Stimulated activated CD4-positive, alpha-beta T cell treated with anti-CD3 and anti-CD28 coated beads, Interleukin-15, amount 100 ng/mL, for 24 hours (primary cell): ENCODE data around the gene WNT2B.
"Not testable (repeated sequence)": the region's sequence is repeated elsewhere in the genome, so short reads cannot be mapped to it uniquely, and the experiment has no call there.

Experiments used
- DNase-seq: peaks from one replicate; pipeline ENCODE4 v3.0.0-alpha.2; 2020

Gene WNT2B

DNA sequence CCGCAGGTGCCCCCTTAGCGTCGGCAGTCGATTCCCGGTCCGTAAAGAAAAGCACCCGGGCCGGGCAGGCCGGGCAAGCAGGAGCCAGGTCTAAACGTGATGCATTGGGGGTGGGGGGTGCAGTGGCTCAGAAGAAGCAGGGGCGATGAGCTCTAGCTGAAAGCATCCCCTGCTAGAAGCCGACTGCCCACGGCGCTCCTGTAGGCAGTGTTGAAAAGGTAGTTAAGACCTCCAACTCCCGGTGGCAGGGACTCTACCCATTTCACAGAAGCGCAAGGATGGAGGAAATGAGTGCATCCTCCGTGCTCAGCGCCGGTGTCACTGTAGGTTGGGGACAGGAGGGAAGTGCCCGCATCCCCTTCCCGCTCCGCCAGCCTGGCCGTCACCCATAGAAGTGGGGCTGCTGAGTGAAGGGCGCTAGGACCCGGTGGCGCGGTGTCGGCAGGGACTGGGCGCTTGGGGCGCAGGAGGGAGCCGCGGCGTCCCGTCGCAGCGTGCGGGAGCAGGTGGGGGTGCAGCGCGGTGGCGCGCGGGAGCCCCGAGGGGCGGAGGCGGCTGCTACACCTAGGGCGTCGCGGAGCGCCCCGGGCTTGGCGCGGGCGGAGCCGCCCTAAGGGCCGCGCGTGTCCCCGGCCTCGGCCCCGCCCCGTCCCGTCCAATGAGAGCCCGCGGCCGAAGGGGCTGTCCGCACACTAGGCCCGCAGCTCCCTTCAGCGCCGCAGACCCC, at the start of gene WNT2B:
TSS of gene WNT2B (plus strand) at position 688 of the 727 bp plus-strand sequence. CDS start 298 bp downstream, outside the sequence.
- peak; percentile 68 for DNase-seq

DNA sequence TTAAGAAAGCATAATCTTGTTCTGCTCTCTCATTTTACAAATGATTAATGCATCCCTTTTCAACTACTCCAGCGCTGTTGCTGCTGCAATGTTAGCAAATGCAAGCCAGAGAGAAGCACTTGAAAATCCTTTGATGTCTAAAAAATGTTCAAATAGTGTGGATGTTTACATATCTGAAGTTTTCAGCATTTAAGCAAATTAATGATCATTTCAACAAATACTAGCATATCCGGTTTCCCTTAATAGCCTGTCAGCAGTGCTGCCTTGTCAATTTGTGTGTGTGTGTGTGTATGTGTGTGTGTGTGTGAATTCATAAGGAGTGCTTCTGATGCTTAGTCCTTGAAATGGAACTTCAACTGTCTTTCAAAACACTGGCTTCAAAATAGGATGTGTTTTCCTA, 48.1 kb upstream of the WNT2B start:
- DNase-seq, result no peak

DNA sequence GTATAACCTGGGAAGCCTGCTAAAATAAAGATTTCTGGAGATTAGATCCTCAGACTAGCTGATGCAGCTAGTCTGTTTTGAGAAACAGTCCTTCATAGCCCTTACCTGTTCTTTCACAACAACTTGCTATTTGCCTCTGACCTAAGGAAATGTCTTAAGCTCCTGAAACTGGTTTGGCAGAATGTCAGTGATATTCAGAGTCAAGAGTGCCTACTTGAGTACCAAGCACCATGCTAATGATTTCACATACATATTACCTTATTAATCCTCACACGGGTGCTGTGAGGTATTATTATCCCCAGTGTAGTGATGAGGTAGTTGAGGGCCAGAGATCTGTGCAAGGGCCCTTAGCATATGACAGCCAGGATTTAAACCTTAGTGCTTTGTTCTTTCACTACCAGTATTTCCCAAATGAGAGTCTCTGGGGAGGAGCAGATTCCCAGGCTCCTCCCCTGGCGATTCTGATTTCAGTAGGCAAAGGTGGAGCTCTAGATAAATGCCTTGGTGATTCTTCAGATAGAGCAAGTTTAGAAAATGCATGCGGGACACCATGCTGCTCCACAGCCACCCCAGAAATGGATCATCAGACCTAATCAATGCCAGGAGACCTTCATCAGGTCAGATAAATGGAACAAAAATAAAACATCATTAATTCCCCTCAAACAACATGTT, 47.4 kb upstream of the WNT2B start:
- DNase-seq, result no peak

DNA sequence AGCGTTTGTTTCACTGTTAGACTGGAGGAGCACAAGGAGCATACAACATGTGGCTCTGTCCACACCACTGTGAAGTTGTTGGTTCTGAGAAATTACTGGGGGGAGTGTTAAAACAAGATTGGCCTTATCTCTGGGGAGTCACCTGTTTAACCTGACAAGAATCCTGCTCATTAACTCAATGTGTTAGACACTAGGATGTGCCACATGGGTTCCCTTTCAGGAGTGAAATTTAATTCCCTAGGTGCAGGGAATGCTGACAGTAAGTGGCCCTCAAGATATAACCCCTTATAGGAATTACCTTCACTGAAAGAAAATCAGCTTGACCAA, 45.8 kb upstream of the WNT2B start:
- DNase-seq, result no peak

DNA sequence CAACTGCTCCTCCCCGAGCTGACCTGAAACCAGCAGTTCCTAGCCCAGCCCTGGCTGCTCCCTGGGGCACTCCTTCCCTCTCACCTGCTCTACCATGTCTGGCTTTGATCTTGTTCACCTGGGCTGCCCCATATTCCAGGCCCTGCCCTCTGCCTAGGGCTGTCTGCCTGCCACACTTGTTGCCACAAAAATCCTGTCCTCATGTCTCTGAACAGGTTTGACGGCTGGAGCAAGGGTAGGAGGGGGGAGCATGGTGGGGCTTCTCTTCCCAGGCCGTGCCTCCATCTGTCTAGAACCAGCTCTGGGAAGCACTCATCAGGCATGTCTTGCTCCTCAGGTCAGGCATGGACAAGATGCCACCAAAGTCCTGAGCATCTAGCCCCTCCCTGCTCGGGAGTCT, 44.3 kb upstream of the WNT2B start:
- DNase-seq, result no peak

DNA sequence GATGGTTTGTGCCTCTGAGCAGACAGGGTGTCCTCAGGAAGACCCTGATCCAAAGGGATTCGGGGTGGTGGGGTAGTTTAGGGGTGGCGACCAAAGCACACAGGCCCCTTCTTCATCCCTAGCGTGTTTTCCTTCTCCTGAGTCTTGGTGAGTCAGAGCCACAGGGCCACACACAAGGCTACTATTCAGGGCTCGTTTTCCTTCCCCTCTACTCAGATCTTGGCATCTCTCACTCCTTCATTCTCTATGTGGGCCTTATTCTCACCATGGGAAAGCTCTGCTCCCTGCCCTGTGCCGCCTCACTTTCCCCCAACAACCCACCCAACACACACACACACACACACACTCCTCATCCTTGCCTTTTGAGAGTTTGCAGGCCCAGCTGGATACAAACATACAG, 43.6 kb upstream of the WNT2B start:
- no peak for DNase-seq

DNA sequence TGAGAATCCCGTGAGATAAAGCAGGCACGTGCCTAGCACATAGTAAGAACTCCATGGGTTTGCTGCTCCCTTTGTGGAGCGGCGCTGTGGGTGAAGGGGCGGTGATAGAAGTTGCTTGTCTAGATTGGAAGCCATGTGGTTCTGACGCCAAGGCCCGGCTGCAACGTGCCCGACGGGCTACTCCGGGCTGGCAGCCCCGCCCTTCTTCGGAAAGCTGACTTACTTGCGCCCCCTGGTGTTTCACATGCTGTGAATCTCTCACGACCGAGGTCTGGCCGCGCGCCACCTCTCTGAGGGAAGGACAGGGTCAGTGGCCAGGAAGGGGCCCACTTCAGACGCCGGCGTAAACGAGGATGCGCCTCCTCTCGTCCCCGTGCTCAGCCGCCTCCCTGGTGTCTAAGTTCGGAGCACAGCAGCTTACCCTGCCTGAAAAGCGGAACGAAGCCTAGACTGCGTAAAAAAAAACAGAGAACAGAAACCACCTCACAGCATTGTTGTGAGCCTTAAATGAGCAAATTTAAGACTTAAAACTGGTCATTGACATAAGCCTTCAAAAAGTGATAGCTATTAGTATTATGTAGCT, 42.6 kb upstream of the WNT2B start:
- peak; percentile 92 for DNase-seq

DNA sequence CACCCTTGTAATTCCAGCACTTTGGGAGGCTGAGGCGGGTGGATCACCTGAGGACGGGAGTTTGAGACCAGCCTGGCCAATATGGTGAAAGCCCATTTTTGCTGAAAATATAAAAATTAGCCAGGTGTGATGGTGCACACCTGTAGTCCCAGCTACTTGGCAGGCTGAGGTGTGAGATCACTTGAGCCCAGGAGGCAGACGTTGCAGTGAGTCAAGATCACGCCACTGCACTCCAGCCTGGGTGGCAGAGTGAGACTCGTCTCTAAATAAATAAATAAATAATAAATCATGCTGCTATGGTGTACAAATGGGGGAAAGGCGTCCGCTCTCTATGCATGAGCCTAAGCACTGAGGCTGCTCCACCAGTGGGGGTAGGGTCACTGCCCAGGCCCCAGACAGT, 38.4 kb upstream of the WNT2B start:
- DNase-seq, result not testable (repeated sequence)

DNA sequence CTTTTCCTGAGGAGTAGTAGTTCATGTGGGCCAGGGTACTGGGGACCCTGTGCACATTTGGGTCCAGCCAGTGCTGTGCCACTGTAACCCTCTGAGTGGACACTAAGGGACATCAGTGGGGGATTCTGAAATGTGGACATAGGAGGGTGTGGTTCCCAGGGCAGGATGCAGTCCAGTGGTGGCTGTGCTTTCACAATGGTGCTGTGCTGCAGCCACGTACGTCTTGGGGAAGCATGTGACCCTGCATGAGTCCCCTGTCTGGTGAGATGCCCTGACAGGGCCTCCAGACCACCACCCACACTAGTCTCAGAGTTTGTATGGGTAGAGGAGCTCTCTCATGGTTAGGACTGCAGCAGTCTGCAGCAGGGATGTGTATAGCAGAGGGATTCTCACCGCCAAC, 37.8 kb upstream of the WNT2B start:
- DNase-seq, result no peak

DNA sequence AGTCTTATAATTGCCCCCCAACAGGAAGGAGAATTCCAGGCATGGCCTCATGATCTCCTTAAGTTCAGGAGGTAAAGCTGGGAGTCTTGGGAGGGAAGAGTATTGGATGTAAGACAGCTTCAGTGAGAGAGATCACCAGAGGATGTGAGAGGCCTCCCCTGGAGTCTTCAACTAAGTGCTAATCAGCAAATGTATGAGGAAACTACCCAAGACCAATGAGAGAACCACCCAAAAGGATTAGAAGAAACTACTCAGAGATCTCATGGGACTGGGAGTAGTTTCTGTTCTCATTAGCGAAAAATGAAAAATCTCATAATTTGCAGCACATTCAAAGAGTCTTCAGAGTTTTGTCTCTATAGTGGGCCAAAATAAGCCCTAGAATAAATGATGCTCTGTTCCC, 36.6 kb upstream of the WNT2B start:
- DNase-seq, result no peak

DNA sequence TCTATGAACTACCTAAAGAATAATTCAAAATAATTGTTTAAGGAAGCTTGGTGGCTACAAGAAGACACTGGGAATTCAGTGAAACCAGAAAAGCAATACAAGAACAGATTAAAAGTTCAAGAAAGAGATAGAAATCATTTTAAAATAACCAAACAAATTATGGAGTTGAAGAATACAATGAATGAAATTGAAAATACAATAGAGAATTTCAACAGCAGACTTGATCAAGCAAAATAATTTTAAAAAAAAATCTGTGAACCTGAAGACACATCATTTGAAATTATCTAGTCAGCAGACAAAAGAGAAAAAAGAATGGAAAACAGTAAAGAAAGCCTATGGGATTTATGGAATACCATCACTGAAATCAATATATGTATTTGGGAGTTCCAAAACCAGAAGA, 31.2 kb upstream of the WNT2B start:
- no peak for DNase-seq

DNA sequence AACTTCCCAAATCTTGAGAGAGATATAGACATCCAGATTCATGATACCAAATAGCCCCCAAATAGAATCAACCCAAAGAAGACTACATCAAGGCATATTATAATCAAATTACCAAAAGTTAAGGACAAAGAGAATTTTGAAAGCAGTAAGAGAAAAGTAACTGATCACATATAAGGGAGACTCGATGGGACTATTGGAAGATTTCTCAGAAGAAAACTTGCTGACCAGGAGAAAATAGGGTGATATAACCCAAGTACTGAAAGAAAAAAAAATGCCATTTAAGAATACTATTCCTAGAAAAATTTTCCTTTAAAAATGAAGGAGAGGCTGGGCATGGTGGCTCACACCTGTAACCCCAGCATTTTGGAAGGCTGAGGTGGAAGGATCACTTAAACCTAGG, 30.5 kb upstream of the WNT2B start:
- no peak for DNase-seq

DNA sequence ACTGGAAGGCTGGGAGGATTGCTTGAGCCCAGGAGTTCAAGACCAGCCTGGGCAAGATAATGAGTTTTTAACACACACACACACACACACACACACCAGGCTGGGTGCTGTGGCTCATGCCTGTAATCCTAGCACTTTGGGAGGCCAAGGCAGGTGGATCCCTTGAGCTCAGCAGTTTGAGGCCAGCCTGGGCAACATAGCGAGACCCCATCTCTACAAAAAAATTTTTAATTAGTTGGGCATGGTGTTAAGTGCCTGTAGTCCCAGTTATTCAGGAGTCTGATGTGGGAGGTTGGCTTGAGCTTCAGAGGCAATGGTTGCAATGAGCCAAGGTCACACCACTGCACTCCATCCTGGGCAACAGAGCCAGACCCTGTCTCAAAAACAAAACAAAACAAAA, 22.7 kb upstream of the WNT2B start:
- not testable (repeated sequence) for DNase-seq

DNA sequence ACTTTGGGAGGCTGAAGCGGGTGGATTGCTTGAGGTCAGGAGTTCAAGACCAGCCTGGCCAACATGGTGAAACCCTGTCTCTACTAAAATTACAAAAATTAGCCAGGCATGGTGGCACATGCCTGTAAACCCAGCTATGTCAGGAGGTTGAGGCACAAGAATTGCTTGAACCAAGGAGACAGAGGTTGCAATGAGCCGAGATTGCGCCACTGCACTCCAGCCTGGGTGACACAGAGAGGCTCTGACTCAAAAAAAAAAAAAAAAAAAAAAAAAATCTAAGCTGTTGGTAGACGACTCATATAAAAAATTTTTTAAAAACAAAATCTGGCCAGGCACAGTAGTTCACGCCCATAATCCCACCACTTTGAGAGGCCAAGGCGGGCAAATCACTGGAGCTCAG, 21.1 kb upstream of the WNT2B start:
- not testable (repeated sequence) for DNase-seq

DNA sequence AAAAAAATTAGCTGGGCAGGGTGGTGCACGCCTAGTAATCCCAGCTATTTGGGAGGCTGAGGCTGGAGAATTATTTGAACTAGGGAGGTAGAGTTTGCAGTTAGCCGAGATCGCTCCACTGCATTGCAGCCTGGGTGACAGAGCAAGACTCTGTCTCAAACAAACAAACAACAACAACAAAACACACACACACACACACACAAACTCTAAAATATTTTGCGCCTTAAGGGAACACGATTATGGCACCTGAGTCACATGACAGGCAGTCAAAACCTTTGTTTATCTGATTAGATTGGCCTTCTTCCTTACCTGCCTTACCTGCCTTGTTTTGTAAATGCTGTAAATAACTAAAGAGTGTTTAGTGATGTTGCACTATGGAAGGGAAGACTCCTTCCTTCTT, 20.6 kb upstream of the WNT2B start:
- DNase-seq, result no peak

DNA sequence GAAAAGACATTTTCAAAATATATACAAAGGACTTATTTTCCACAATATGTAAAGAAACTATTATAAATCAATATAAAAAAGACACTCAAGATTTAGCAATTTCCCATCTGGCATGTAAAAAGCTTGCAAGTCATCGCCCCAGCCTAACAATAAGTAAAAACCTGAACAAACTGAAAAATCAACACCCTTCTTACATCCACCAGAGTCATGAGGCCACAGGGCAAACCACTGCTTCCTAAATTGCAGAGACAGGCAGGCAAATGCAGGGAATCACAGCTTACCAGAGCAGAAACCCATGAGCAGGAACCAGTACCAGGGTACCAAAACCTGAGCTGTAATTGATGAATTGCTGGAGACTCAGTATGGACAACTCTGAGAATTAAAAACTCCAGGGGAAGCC, 16.7 kb upstream of the WNT2B start:
- DNase-seq, result no peak

DNA sequence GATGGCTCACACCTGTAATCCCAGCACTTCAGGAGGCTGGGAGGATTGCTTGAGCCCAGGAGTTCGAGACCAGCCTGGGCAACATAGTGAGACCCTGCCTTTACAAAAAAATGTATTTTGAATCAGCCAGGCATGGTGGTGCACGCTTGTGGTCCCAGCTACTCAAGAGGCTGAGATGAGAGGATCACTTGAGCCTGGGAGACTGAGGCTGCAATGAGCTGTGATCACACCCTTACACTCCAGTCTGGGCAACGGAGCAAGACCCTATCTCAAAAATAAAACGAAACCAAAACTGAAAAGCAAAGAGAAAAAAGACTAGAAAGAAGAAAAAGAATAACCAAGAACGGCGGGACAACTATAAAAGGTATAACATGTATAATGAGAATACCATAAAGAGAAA, 15.4 kb upstream of the WNT2B start:
- DNase-seq, result no peak

DNA sequence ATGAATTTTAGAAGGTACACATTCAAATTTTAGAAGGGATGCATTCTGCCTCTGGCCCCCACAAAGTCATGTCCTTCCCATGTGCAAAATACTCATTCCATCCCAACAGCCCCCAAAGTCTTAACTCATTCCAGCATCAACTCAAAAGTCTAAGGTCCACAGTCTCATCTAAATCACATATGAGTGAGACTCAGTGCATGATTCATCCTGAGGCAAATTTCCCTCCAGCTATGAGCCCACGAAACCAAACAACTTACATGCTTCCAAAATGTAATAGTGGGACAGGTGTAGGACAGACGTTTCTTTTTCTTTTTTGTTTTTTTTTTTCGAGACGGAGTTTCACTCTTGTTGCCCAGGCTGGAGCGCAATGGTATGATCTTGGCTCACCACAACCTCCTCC, 12.5 kb upstream of the WNT2B start:
- DNase-seq, result no peak

DNA sequence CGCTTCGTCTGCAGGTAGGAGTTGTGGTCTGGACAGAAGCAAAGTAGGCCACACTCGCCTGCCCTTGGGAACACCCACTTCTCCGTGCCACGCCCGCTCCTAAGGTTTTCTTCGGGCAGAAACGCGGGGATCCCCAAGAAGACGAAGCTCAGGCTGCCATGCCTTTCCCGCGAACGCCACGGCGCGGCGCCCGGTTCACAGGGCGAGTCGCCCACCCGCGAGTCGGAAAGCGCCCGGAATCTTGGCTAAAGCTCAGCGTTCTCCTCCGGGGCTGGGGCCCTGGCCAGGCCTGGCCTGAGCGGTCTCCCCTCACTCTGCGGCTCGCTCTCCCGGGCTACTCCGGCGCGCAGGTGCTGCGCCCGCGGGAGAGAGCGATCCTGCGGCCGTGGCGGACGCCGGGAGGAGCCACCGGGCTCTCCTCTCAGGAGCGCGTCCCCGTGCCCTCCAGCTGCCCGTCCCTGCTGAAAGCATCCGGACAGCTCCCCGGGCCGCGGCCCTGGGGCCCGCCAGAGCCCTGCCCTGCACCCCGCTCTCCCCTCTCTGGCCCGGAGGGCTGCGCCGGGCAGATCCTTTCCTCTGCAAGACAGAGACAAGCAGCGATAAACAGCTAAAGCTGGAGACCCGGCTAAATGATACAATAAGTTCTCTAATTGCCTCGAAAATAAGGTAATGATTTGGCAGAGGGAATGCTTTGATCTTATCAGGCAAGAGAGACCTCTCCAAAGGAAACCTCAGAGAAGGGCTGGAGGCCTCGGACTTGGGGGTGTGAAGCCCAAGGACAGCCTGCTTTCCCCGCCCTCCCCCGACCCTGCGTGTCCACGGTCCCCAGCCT, 6.7 kb upstream of the WNT2B start:
- peak; percentile 75 for DNase-seq

DNA sequence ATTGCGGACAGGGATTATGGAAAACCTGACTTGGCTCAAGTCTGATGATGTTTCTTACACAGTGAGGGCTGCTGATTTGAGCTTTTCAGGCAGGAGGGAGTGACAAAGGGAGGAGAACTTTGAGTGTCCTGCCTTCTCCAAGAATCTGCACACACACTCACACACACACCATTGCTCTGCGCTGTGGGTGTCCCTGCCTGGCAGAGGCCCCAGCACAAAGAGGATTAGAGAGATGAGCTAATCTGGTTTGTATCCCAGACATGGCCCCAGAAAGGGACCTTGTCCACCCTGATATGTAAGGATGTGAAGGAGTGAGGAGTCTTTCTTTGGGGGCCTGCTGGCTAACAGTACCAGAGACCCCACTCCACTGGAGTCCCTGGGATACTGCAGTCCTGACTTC, 5.9 kb upstream of the WNT2B start:
- DNase-seq, result no peak

DNA sequence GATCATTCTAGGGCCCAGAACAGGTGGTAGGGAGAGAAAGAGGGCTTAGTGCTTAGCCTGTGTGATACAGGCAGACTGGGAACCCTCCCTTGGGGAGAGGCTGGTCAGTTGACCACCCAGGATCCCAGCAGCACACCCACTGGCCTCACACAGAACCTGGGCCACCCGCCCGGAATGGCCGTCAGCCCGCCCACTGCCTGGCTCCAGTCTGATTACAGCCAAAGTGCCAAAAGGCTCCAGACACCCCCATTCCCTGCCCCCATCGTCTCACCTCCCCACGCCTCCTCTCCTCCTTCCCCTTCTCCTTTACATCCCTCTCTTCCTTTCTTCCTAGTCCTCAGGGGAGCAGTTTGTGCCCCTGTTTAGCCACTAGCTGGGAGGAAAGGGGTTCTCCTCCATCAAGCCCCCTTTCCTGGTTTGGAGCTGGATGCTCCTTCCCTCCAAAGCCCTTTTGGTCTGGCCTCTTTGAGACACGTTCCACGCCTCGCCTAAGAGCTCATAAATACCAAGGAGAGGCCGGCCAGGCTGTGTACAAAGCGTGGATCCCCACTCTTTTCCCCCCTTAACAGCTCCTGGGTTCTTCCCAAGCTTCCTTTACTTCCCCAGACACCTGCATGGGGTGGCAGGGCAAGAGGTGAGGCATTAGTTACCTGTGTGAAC, 4.6 kb upstream of the WNT2B start:
- DNase-seq, result no peak

DNA sequence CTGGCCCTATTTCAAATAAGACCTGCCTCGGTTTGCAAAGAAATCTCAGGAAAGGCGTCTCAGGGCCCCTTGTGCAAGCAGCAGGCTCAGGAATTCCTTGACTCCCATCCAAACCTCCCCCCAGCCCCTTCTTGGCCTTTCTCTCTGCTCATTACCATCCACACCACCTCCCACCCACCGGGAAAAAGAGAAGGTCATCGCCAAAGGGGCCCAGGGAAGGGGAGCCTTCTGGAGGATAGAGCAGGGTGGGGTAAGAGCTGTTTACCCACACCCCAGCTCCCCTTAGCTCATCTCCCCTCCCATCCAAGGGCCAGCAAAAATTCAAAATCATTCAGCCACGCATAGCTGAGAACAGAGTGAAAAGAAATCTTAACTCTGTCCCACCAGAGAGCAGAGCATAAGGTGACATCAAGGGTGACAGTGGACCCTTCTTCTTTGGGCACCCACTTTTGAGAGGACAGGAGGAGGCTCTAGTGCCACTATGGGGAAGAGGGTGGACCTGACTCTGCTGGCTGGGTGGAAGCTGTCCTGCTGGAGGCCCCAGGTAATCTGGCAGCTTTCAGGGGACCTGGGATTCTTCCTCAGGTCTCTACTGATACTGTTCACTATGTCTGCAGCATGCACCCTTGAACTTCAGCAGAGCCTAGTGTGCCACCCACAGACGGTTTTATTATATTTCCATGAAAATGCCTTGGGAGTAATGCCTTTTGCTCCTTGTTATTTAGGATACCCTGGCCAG, 3.9 kb upstream of the WNT2B start:
- DNase-seq, result no peak
